ENCODE data around the gene LRMDA. TPM values are rescaled to one million over a fixed set of nuclear protein-coding genes. Genes with fewer than 3 reads are reported as not detected.

Gene LRMDA
- total and polyA plus RNA-seq, 2 donors: 7.9 to 17.7 TPM

DNA sequence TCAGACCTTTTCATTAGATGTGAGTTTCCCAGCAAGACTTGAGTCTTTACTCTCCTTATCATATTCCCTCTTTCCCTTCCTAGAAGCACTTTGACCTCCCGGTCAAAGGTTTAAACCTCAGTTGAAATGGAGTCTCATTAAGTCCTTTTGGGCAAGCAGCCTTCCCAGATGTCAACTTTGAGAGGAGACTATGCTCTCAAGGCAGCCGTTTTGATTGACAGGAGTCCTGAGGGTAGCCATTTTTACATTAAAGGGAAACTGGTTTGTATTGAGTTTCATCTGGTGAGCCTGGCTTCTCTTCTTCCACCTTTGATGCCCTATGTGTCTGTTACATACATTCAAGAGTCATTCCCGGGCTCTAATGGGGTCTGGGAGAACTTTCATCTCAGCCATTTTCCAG is 685.1 kb downstream of the LRMDA start:
- DNase-seq (ENCODE audit: extremely low spot score): no peak
- Histone ChIP-seq H3K4me1 (ENCODE audit: insufficient read depth) (peaks cover 1% of the 10 kb centered on the region), H3K27ac (ENCODE audit: low read depth) (no peak overlapping the region), H3K4me3 (ENCODE audit: low read depth, low read length) (no peak overlapping the region), H3K36me3 (ENCODE audit: insufficient read depth) (no peaks in the 10 kb centered on the region)
- 78% methylated on average over 3 of the region's 3 CpGs for WGBS

GRCh38 chr10:76117949-76118348 is 686.5 kb downstream of the LRMDA start:
- Histone ChIP-seq H3K27ac (ENCODE audit: low read depth) (no peak overlapping the region), H3K4me3 (ENCODE audit: low read depth, low read length) (no peak overlapping the region), H3K36me3 (ENCODE audit: insufficient read depth) (no peaks in the 10 kb centered on the region), H3K4me1 (ENCODE audit: insufficient read depth) (peaks cover 1% of the 10 kb centered on the region)
- no peak for DNase-seq (ENCODE audit: extremely low spot score)

DNA sequence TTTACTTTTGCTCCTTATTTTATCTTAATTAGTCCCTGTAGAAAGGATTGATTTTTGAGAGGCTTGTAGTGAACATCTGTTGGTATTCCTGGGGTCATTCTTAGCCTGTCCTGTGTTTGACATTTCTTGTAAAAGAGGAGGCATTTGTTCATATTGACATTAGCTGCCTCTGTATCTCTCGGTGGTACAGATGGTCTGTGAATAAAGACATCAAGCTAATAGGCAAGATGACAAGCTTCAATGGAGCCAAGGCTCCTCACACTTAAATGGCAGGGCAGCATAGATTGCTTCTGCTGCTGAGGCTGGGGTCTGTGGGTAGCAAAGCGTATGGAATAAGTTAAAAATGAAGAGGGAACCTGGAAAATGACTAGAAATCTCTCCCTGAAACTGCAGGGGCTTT is 687.6 kb downstream of the LRMDA start:
- Histone ChIP-seq H3K4me3 (ENCODE audit: low read depth, low read length) (no peak overlapping the region), H3K27ac (ENCODE audit: low read depth) (no peak overlapping the region), H3K36me3 (ENCODE audit: insufficient read depth) (no peaks in the 10 kb centered on the region), H3K4me1 (ENCODE audit: insufficient read depth) (no peaks in the 10 kb centered on the region)
- 96% methylated on average over 2 of the region's 2 CpGs for WGBS
- DNase-seq (ENCODE audit: extremely low spot score): no peak

GRCh38 chr10:76119515-76119914 is 688.1 kb downstream of the LRMDA start:
- no peak for DNase-seq (ENCODE audit: extremely low spot score)
- H3K27ac ChIP-seq (ENCODE audit: low read depth): no peak overlapping the region
- H3K4me3 ChIP-seq (ENCODE audit: low read depth, low read length): no peak overlapping the region
- WGBS: 78% methylated on average over 1 of the region's 1 CpG
- H3K4me1 ChIP-seq (ENCODE audit: insufficient read depth): no peaks in the 10 kb centered on the region
- no peaks in the 10 kb centered on the region for H3K36me3 ChIP-seq (ENCODE audit: insufficient read depth)

GRCh38 chr10:76122056-76122455 is 690.6 kb downstream of the LRMDA start:
- Histone ChIP-seq H3K36me3 (ENCODE audit: insufficient read depth) (no peaks in the 10 kb centered on the region), H3K4me1 (ENCODE audit: insufficient read depth) (no peaks in the 10 kb centered on the region), H3K4me3 (ENCODE audit: low read depth, low read length) (no peak overlapping the region), H3K27ac (ENCODE audit: low read depth) (no peak overlapping the region)
- no peak for DNase-seq (ENCODE audit: extremely low spot score)
- WGBS: 91% methylated on average over 4 of the region's 4 CpGs

GRCh38 chr10:76124280-76124679 is 692.9 kb downstream of the LRMDA start:
- Histone ChIP-seq H3K36me3 (ENCODE audit: insufficient read depth) (no peaks in the 10 kb centered on the region), H3K27ac (ENCODE audit: low read depth) (no peak overlapping the region), H3K4me3 (ENCODE audit: low read depth, low read length) (no peak overlapping the region), H3K4me1 (ENCODE audit: insufficient read depth) (no peaks in the 10 kb centered on the region)
- WGBS: 83% methylated on average over 1 of the region's 1 CpG
- no peak for DNase-seq (ENCODE audit: extremely low spot score)

DNA sequence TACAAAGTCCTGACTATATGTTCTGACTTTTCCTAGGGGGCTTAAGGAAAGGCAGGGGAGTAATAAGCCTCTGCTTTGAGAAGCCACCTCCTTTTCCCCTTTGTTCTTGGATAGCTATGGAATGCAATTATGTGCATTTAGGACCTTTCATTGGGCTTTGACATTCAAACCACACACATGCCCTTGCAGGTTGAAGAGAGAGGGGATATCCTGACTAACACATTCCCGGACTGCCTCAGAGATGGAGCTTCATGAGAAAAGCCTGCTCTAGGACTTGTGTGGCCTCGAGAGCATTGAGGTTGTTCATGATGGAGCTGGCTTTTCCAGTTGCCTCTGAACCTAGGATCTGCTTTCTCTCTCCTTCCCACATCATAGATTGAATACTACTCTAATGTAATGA is 694.5 kb downstream of the LRMDA start:
- no peak for DNase-seq (ENCODE audit: extremely low spot score)
- WGBS: 96% methylated on average over 2 of the region's 2 CpGs
- no peaks in the 10 kb centered on the region for H3K4me1 ChIP-seq (ENCODE audit: insufficient read depth)
- no peak overlapping the region for H3K27ac ChIP-seq (ENCODE audit: low read depth)
- no peaks in the 10 kb centered on the region for H3K36me3 ChIP-seq (ENCODE audit: insufficient read depth)
- H3K4me3 ChIP-seq (ENCODE audit: low read depth, low read length): no peak overlapping the region

DNA sequence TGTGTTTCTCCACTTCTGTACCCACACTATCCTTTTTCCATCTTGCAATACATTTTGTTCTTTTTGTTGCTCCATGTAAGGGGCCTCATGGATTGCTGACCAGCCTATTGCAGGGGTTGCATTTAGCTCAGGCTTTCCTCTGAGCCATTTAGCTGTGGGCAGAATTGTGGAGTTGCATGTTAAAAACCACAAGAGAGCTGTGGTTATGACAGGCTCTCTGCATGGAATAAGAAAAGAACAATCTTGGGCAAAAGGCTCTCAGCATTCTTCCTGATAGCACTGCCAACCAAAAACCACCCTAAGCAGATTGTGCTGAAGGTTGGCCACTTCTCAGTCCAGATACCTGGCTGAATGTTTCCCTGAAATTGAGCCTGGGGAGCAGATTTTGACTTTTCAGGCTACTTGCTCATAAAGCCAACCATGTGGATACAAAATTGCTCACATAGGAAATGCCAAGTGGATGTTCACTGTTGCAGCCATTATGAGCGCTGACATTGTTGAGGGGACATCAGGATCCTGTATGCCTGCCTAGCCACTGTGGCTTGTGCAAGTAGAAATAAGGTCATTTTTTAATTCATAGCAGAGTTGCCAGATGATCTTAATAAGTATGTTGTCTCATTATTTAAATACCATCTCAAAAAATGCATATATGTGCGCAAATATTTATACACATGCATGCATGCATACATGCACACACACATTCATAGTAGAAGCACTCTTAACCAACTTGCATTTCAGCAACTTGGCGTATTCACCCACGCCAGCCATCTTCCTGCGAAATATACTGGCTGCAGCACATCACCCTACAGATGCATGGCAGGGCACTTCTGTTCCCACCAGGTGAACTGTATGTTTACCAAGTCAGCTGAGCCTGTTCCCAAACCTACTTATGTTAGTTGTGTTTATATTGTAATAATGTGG is 695.4 kb downstream of the LRMDA start:
- no peaks in the 10 kb centered on the region for H3K4me1 ChIP-seq (ENCODE audit: insufficient read depth)
- no peaks in the 10 kb centered on the region for H3K36me3 ChIP-seq (ENCODE audit: insufficient read depth)
- H3K4me3 ChIP-seq (ENCODE audit: low read depth, low read length): no peak overlapping the region
- no peak for DNase-seq (ENCODE audit: extremely low spot score)
- WGBS: 98% methylated on average over 5 of the region's 5 CpGs
- no peak overlapping the region for H3K27ac ChIP-seq (ENCODE audit: low read depth)

DNA sequence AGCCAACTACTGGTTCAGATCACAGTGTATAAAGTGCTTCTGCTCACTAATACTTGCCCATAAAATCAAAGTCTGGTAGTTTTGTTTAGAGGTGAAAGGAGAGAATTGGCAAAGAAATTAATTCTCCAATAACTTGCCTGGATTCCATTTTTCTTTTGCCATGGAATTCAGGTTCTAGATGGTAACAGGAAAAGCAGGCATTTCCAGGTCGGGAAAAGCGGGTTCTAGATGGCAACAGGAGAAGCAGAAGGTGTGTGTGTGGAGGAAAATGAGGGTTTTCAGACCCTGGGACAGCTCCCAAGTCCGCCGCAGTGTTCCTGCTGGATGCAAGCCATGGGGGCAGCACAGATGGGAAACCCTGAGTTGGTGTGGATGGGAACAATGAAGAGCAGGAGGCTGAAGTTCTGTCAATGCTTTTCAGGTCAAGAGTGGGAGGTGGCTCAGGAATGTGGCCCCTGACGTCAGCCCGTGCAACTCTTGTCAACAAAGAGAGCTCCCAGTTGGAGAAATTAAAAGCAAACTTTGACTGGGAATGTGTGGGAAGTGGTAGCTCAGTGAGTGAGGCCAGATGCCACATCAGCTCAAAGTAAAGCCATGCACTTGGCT is 696.7 kb downstream of the LRMDA start:
- Histone ChIP-seq H3K36me3 (ENCODE audit: insufficient read depth) (no peaks in the 10 kb centered on the region), H3K4me3 (ENCODE audit: low read depth, low read length) (no peak overlapping the region), H3K27ac (ENCODE audit: low read depth) (no peak overlapping the region), H3K4me1 (ENCODE audit: insufficient read depth) (no peaks in the 10 kb centered on the region)
- DNase-seq (ENCODE audit: extremely low spot score): no peak
- 71% methylated on average over 6 of the region's 6 CpGs for WGBS

DNA sequence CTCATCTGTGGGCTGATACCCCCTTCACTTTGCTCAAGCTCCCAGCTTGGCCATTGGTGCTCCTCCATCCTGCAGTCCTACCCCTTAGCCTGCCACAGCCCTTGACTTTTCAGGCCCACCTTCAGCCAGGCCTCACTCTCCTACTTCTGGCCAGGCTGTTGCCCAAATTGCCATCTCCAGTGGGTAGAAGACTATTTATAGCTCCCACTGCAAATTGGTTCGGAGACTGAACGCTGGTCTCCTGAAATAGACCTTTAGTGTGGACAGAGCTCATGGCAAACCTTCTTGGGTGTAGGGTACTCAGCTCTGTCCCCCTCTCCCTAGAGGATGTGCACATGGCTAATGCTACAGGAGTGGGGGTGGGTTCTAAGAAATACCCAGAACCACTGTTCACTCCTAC is 697.8 kb downstream of the LRMDA start:
- no peaks in the 10 kb centered on the region for H3K36me3 ChIP-seq (ENCODE audit: insufficient read depth)
- 100% methylated on average over 2 of the region's 2 CpGs for WGBS
- DNase-seq (ENCODE audit: extremely low spot score): no peak
- H3K4me3 ChIP-seq (ENCODE audit: low read depth, low read length): no peak overlapping the region
- no peak overlapping the region for H3K27ac ChIP-seq (ENCODE audit: low read depth)
- H3K4me1 ChIP-seq (ENCODE audit: insufficient read depth): no peaks in the 10 kb centered on the region

DNA sequence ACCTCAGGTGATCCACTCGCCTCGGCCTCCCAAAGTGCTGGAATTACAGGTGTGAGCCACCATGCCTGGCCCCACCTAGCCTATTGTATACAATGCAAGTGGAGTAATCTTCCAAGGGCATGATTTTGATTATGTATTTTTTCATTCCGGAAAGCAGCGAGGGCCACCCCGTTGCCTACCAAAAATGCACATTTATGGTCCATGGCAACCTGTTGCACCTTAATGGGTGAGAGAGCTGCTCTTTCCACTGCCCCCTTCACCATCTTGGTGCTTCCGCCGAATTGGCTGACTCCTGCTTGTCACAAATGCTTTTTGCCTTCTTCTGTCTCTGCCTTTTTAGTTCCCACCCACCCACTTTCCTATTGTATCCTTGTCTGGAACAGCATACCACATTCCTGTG is 699.5 kb downstream of the LRMDA start:
- Histone ChIP-seq H3K4me1 (ENCODE audit: insufficient read depth) (no peaks in the 10 kb centered on the region), H3K27ac (ENCODE audit: low read depth) (no peak overlapping the region), H3K4me3 (ENCODE audit: low read depth, low read length) (no peak overlapping the region), H3K36me3 (ENCODE audit: insufficient read depth) (no peaks in the 10 kb centered on the region)
- 94% methylated on average over 7 of the region's 7 CpGs for WGBS
- DNase-seq (ENCODE audit: extremely low spot score): no peak

GRCh38 chr10:76133597-76134255 is 702.3 kb downstream of the LRMDA start:
- Histone ChIP-seq H3K4me1 (ENCODE audit: insufficient read depth) (no peaks in the 10 kb centered on the region), H3K27ac (ENCODE audit: low read depth) (no peak overlapping the region), H3K4me3 (ENCODE audit: low read depth, low read length) (no peak overlapping the region), H3K36me3 (ENCODE audit: insufficient read depth) (no peaks in the 10 kb centered on the region)
- 90% methylated on average over 11 of the region's 11 CpGs for WGBS
- DNase-seq (ENCODE audit: extremely low spot score): no peak

- 93% methylated on average over 4 of the region's 4 CpGs for WGBS
- H3K4me1 ChIP-seq (ENCODE audit: insufficient read depth): no peaks in the 10 kb centered on the region
- DNase-seq (ENCODE audit: extremely low spot score): no peak
- H3K36me3 ChIP-seq (ENCODE audit: insufficient read depth): no peaks in the 10 kb centered on the region
- H3K27ac ChIP-seq (ENCODE audit: low read depth): no peak overlapping the region
- H3K4me3 ChIP-seq (ENCODE audit: low read depth, low read length): no peak overlapping the region
These were observed 705.5 kb downstream of the LRMDA start for GRCh38 chr10:76136961-76137360.

DNA sequence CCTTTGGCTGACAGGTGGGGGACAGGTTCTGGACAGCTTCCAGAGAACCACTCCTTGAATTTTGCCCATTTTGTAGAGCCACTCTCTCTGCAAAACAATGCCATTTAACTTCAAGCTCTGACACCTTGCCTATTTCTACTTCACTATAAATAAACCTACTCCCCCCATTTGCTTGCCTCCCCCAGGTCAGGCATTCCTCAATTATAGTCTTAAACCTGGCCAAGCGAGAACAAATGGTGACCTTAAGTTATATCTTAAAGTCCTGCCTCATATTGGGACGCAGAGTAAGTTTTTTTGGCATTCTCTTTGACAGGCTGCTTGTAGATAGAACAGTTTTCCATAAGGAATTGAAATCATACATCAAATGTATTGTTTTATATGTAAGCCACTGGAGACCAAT is 706.9 kb downstream of the LRMDA start:
- no peak overlapping the region for H3K27ac ChIP-seq (ENCODE audit: low read depth)
- 90% methylated on average over 2 of the region's 2 CpGs for WGBS

More for the DNA sequence above, 706.9 kb downstream of the LRMDA start:
- H3K36me3 ChIP-seq (ENCODE audit: insufficient read depth): no peaks in the 10 kb centered on the region
- H3K4me3 ChIP-seq (ENCODE audit: low read depth, low read length): no peak overlapping the region
- DNase-seq (ENCODE audit: extremely low spot score): no peak
- no peaks in the 10 kb centered on the region for H3K4me1 ChIP-seq (ENCODE audit: insufficient read depth)

Measured in urinary bladder (tissue), 4 donors.